ENCODE measurements around the gene CD300E. TPM values are rescaled to one million over a fixed set of nuclear protein-coding genes. Genes with fewer than 3 reads are reported as not detected.

CD300E gene
- total RNA-seq, 1 experiment from 2014 or later, result not detected

GRCh38 chr17:74652020-74652419, 28.5 kb upstream of the CD300E start:
- Histone ChIP-seq H2AFZ (ENCODE audit: low read depth, low read length, poor library complexity, severe bottlenecking) (no peak overlapping the region), H3K4me3 (replicated peaks in 1 of 2; ENCODE audit: low read depth in 1 of 2, low read length in 2 of 2) (no peak overlapping the region), H3K27ac (ENCODE audit: low read depth, low read length) (no peak overlapping the region), H3K27me3 (ENCODE audit: insufficient read depth, low read length) (peaks cover 70% of the 10 kb centered on the region), H3K9ac (ENCODE audit: low read length) (no peak overlapping the region), H4K20me1 (ENCODE audit: insufficient read depth) (no peaks in the 10 kb centered on the region), H3K4me2 (ENCODE audit: low read length) (no peak overlapping the region), H3K4me1 (ENCODE audit: control insufficient read depth in 1 of 2, insufficient read depth in 2 of 2, low read length in 2 of 2) (no peaks in the 10 kb centered on the region), H3K36me3 (ENCODE audit: control insufficient read depth in 1 of 2, insufficient read depth in 2 of 2, low read length in 2 of 2) (no peaks in the 10 kb centered on the region), H3K9me3 (ENCODE audit: control insufficient read depth in 1 of 2, insufficient read depth in 1 of 2, low read depth in 1 of 2, low read length in 2 of 2) (no peaks in the 10 kb centered on the region), H3K9me2 (ENCODE audit: insufficient read depth) (no peaks in the 10 kb centered on the region), H3K79me2 (ENCODE audit: insufficient read depth, low read length) (no peaks in the 10 kb centered on the region)
- no peak for TF ChIP-seq SP1 (IDR thresholded peaks at IDR 0.05; ENCODE audit: low read depth)
- no peak; the same call in 1 of the 2 replicates for TF ChIP-seq EZH2 (IDR thresholded peaks at IDR 0.05)
- TF ChIP-seq CEBPB (IDR thresholded peaks at IDR 0.05; ENCODE audit: low read depth), result no peak
- BruUV-seq (replicated peaks), result no TSS peak
- ChIA-PET CTCF (interaction anchor here (0.6 kb wide), 1 partner anchor 85 kb away, joined by 3 read pairs; no protein-coding TSS in a partner anchor), RAD21 (ENCODE audit: low non-redundant PET in 1 of 2, low total read pairs in 2 of 2, uncharacterized antibody in 2 of 2, unreplicated experiment in 2 of 2) (no interaction called here), POLR2A (no interaction called here)
- DNase-seq (ENCODE audit: low read depth, low spot score) (no peak), ATAC-seq (no peak)
- intact Hi-C loops (cut with micrococcal nuclease), result no loop called here

GRCh38 chr17:74649909-74650308, 26.4 kb upstream of the CD300E start:
- ChIA-PET POLR2A (no interaction called here), CTCF (no interaction called here), RAD21 (ENCODE audit: low non-redundant PET in 1 of 2, low total read pairs in 2 of 2, uncharacterized antibody in 2 of 2, unreplicated experiment in 2 of 2) (no interaction called here)
- Histone ChIP-seq H3K36me3 (ENCODE audit: control insufficient read depth in 1 of 2, insufficient read depth in 2 of 2, low read length in 2 of 2) (no peaks in the 10 kb centered on the region), H2AFZ (ENCODE audit: low read depth, low read length, poor library complexity, severe bottlenecking) (no peak overlapping the region), H3K4me3 (replicated peaks in 1 of 2; ENCODE audit: low read depth in 1 of 2, low read length in 2 of 2) (no peak overlapping the region), H3K79me2 (ENCODE audit: insufficient read depth, low read length) (no peaks in the 10 kb centered on the region), H4K20me1 (ENCODE audit: insufficient read depth) (no peaks in the 10 kb centered on the region), H3K4me2 (ENCODE audit: low read length) (no peak overlapping the region), H3K27ac (ENCODE audit: low read depth, low read length) (no peak overlapping the region), H3K4me1 (ENCODE audit: control insufficient read depth in 1 of 2, insufficient read depth in 2 of 2, low read length in 2 of 2) (no peaks in the 10 kb centered on the region), H3K9ac (ENCODE audit: low read length) (no peak overlapping the region), H3K9me2 (ENCODE audit: insufficient read depth) (no peaks in the 10 kb centered on the region), H3K27me3 (ENCODE audit: insufficient read depth, low read length) (peaks cover 77% of the 10 kb centered on the region), H3K9me3 (ENCODE audit: control insufficient read depth in 1 of 2, insufficient read depth in 1 of 2, low read depth in 1 of 2, low read length in 2 of 2) (no peaks in the 10 kb centered on the region)
- TF ChIP-seq CEBPB (IDR thresholded peaks at IDR 0.05; ENCODE audit: low read depth) (no peak), EZH2 (IDR thresholded peaks at IDR 0.05) (no peak), SIN3A (IDR thresholded peaks at IDR 0.05; ENCODE audit: low read depth) (no peak), FOSL1 (IDR thresholded peaks at IDR 0.05; ENCODE audit: low read depth) (no peak)
- intact Hi-C loops (cut with micrococcal nuclease), result no loop called here
- ATAC-seq (no peak), DNase-seq (ENCODE audit: low read depth, low spot score) (no peak)
- no TSS peak for BruUV-seq (replicated peaks)

Data from HCT116 (cell line).